ENCODE measurements around the gene MMP20.

Gene MMP20

DNA sequence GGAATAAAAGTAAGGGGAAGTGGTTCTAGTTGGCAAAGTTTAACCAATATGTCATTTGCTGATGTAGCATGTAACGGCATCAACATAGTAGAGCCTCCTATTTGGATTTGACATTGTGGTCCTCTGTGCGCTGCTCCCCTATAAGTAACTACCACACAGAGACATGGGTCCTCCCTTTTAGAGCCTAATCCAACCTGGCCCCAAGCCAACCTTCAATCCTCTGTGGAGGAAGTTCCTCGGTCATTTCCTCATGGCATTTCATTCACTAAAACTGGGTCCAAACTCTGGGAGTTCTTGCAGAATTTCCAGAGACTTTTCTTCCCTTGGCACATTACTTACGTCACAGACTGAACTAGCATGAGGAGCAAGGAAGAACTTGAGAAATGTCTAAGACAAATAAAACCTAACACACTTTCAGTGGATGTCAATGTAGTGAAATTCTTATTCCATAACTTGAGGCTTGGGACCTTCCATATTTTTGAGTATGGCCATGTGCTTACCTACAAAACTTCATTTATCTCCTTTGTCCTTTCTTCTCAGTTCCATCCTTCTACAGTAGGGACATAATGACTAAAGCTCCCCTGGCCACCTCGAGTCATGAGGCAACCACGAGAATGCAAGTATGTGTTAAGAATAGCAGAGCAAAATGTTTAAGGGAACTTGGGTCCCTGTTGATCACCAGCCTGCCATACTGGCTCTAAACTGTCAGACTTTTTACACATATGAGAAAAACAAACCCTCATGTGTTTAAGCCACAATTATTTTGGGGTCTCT lies 34.7 kb downstream of the MMP20 start:
- peak; percentile 38 for DNase-seq

DNA sequence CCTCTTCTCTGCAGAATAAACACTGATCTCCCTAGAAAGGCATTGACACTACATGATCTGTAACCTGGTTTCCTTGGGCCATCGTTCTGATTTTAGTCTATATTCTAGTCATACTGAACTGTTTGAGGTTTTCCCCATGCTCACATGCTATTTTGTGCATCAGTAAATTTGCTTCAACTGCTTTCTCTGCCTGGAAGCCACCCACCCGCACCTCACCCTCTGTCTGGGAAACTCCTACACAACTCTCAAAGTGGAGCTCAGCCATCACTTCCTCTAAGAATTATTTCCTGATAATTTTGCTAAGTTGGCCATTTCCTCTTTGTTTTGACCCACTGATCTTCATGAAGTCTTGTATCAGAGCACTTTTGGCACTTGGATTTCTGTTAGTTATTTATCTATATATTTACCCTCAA lies 36.1 kb downstream of the MMP20 start:
- DNase-seq, result peak; percentile 72

DNA sequence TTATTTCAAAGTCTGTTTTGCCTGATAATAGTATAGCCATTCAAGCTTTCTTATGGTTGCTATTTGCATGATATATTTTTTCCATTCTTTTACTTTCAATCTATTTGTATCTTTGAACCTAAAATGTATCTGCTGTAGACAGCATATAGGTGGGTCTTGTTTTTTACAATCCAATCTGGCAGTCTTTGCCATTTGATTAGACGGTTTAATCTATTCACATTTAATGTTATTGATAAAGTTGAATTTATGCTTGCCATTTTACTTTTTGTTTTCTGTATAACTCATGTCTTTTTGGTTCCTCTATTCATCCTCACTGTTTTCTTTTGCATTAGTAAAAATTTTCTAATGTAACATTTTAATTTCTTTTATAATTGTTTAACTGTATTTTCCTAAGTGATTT lies 37.4 kb downstream of the MMP20 start:
- DNase-seq, result no peak

DNA sequence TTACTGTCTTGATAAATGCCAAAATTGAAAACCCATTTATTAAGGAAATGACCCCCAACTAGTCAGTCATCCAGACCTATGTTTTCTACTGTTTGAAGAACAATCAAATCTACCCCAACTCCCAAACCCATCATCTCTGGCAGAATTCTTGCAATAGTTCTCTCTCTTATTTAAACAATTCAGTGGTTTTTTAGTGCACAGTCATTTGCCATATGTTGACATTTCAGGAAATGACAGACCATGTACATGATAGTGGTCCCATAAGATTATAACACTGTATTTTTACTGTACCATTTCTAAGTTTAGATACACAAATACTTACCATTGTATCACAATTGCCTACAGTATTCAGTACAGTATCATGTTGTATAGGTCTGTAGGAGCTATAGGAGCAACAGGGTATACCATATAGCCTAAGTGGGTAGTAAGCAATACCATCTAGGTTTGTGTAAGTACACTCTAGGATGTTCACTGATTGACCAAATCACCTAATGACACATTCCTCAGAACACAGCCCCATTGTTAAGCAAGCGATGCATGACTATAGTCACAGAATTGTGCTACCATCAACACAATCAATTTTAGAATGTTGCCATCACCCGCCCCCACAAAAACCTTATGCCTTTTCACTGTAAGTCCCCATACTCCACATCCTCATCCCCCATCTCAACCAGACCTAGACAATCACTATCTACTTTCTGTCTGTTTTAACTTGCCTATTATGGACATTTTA lies 41.8 kb downstream of the MMP20 start:
- DNase-seq, result no peak

DNA sequence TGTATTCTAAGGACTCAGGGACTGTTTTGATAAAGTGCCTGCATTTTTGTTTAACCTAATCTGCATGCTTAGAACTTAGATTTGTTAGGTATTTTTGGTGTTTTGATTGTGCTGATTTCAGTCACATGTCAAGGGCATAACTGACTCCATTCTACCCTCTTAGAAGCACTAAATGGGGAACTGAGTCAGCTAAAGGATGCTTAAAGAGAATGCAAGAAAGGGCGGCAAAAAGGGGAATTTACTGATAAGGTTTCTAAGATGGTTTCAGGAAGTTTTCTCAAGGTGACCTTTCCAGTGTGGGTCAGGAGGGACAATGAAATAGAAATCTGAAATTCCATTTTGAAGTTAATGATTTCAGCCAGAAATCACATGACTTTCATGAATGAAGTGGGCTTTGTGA lies 43.0 kb downstream of the MMP20 start:
- no peak for DNase-seq

DNA sequence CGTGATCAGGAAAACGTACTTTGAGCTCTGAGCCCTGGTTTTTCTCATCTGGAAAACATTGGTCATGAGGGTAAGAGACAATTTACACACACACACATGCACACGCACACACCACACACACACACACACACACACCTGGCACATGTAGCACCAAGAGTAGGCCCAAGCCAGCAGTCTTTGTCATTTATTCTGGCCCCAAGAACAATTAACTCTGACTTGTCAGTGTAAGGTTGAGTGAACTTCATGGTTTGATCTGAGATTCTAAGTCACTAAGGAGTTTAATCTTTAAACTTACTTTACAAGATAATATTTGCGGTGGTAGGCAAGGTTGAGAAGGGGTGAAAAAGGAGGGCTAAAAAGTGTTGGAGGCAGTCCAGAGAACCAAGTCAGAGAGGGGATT lies 44.1 kb downstream of the MMP20 start:
- DNase-seq, result no peak

DNA sequence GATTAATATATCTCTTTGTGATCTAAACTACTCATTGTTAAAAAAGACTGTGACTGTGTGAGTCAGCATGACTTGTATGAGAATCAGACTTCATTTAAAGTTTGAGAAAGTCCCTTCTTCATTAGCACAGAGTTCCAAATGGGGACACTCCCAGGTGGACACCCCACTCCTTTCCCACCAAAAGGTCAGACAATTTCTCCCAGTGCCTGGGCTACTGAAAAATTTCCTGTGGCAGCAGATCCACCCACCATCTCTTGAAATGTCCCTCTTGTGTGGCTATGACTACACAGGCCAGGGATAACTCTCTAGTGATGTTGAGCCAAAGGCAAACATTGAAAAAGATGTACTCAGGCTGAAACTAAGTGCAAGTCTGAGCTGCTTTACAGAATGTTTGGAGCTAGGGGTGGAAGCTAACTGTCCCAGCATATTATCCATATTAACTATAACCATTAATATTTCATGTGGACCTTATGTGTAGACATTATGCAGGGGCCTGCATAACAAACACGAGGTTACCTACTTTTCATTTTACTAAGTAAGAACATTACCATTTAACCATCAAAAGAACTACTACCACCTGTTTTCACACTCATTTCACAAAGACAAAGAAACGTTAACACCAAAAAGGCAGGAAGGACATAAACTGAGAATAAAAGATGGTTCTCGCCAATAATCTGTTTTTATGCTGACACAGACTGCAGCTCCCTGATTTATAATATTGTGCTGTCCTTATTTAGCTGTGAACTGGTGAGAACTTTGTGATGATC lies 44.8 kb downstream of the MMP20 start:
- DNase-seq, result no peak

DNA sequence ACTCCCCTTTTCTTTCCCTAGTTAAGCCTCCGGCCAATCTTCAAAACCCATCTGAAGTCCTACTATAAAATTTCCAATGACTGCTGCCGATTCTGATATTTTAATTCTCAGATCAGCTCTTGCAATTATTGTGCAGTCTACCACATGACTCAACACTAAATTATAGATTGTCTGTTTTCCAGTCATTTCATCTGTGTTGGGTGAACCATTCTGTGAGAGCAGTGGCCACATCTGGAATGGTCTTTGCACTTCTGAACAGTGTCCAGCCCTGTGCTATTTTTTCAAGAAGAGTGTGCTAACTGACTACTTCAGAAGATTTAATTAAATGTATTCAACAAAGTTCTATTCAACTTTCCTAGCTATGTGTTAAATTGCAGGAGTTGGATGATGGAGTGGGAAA lies 47.4 kb downstream of the MMP20 start:
- no peak for DNase-seq

DNA sequence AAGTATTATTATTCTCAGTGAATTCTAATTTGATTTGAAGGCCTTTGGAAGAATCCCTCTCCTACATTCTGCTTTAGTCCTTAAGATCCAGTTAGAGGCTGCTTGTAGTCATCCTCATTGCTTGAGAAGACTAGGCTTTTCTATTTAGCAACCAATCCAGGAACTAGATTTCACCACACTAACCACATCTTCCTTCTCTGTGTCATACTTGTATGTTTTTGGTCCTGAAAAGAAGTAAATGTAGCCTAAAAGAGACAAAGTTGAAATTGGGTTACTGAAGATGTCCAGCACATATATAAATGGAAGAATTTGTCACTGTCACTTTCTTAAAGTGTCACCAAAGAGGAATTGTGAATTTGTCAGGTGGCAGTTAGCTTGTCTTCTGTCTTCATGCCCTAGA lies 48.0 kb downstream of the MMP20 start:
- DNase-seq, result no peak

DNA sequence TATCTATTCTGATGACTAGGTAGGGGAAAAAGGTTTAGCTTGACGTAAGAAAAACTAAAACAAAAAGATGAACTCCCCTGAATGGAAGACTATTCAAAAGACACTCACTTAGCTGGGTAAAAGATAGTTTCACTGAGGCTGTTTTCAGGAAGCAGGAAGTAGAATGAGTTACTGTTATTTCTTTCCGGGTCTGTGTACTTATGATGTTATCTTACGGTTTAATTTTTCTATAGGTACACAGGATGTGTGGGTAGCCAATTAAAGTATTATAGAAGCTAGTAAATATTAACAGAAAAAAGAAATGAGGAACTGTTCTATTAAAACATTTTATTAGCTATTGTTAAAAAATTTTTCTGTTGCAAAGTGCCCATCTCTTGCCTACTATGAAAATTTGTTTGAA lies 48.8 kb downstream of the MMP20 start:
- no peak for DNase-seq

DNA sequence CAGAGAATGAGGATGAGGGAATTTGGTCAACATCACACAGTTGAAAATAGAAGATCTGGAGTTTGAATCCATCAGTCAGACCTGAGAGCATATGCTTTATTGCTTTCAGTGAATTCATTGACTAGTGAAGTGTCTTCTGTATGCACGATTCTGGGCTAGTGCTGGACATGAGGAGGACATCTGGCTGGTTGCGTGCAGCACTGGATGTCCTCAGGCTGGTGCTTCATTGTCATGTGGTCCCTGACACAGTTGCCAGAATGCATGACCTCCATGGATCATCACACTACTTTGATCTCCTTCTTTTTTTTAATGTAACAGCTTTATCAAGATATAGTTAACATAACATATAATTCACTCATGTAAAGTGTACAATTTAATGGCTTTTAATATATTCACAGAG lies 50.1 kb downstream of the MMP20 start:
- no peak for DNase-seq

DNA sequence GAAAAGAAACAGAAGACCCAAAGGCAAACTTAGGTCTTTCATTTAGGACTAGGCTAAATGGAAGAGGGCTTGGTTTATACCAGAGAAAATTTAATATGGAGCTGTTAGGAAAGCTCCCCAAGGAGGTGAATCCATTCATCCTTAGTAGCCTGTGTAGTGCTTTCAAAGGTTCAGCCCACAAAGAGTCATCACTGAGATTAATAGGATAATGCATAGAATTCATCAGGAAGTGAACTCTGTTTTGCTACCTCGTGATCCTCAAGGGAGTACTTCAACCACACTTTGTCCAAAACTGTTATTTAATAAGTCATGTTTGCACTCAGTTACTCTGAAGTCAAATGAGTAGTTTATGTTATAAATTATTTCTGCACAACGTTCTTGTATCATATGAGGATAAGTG lies 51.3 kb downstream of the MMP20 start:
- no peak for DNase-seq

DNA sequence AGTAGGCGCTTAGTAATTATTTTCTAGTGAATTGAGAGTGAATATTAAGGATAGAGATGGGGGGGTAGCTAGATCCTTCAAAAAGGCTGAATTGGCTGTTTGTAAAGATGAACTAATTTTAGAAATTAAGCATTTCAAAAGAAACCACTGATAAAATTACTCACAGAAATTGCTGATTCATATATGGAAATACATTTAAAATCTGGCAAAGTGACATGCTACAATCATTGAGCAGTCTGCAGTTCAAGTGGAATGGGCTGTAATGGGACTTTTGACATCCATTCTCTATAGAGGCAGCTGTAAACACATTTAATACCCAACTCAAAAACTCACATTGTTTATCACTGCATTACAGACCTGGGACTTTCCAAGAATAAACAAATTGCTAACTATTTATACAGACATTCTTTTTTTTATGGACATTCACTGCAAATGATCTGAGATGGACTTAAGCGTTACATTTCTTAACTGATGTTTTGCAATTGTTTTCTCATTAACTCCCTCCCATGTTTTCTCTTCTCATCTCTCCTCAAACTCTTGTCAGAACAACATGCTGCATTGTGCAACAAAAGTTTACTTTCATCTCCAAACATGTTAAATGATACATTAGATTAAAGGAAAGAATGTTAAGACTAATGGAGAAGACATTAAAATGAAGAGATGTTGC lies 52.4 kb downstream of the MMP20 start:
- no peak for DNase-seq

DNA sequence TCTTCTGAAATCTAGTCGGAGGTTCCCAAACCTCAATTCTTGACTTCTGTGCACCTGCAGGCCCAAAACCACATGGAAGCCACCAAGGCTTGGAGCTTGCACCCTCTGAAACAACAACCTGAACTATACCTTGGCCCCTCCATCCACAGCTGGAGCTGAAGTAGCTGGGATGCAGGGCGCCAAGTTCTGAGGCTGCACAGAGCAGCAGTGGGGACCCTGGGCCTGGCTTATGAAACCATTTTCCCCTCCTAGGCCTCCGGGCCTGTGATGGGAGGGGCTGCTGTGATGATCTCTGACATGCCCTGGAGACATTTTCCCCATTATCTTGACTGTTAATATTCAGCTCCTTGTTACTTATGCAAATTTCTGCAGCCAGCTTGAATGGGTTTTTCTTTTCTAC lies 56.3 kb downstream of the MMP20 start:
- no peak for DNase-seq

DNA sequence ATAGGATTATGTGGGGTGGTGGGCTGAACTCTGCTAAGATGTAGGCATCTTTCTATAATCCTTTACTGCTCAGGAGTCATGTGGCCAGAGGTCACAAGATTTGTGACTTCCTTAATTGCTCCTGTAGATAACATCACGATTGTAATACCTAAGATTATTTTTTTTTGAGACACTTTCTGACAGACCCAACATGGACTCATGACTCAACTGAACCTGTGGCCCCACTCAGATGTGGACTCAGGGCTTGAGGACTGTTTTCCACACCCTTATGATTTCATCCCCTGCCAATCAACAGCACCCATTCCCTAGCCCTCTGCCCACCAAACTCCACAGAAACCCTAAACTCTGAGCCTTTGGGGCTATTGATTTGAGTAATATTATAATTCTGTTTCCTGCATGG lies 59.0 kb downstream of the MMP20 start:
- DNase-seq, result no peak

DNA sequence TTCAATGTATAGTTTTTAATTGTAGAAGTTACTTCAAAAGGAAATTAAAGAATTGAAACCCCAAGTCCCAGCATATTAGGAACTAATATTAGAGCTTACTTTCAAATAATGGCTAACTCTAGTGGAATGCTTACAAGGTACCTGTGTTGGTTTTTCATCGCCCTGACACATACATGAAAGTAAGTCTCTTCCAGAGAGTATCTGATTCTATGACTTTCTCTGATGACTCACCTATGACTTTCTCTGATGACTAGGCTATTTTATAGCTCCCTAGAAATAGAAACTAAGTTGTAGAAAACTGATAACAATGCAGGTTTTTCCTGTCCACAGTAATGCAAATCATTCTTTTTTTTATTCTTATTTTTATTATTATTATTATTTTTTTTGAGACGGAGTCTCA lies 61.0 kb downstream of the MMP20 start:
- DNase-seq, result no peak

DNA sequence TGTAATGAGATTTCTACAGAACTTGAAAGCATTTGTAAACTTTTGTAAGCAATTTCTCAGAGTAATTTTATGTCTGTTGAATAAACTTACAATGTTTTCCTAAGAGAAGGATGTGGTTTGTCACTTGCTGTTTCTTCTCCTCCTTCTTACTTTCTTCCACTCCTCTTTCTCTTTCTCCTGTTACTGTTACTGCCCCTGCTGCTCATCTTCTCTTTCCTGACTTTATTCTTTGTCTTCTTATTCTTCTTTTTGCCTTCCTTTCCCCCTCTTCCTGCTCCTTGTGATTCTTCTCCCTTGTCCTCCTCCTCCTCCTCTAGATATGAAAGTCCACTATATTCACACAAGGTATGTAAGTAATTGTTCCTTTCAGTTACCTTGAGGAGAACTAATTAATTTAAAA lies 63.5 kb downstream of the MMP20 start:
- no peak for DNase-seq

DNA sequence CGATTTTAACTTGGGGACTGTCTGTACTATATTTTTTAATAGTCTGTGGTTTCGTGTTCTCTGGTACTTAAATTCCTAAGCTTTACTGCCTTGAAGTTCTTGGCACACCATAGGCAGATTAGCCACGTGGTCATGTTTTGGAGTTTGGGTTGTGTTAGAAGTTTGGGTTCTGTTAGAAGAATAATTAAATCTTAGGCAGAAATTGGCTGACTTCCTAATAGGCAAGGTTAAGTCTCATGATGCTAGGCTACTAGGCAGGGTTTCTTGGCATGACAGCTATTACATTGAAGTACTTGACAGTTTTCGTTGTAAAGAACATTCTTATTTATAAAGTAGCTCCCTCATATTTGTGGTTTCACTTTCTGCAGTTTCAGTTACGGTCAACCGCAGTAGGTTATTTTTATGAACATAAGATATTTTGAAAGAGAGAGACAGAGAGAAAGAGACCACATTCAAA lies 64.5 kb downstream of the MMP20 start:
- DNase-seq, result no peak

DNA sequence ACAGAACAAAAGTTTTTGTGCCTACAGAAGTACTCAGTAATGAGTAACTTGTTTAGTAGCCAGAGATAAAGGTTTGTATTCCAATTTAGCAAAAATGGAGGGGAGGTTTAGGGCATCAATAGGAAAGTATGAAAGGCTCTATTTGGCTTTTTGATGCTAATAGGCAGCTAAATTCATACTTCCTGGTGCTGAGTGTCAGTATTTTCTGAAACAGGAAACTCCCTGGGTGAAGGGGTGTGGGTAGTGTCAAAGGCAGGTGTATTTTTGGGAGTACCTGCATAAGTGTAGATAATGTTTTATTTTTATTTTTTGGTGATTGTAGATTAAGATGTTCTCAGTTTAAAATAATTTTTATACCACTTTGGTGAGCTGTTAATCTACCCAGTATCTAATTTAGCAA lies 65.3 kb downstream of the MMP20 start:
- no peak for DNase-seq

DNA sequence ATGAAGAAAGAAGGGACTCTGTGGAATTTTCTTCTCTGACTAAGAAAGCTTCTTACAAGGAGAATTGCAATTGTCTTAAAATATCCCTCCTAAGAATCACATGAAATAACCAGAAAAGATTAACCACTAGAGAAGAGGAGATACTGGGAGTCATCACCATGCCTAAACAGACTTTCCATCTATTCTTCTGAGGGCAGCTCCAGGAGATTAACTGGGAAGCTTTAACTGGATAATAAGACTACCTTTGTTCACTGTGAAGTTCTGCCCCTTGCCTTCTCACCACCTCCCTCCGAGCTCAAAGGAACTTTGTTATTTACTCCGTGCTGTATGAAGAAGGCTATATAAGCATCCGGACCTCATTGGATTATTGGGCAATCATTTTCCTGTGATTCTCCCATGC lies 70.0 kb downstream of the MMP20 start:
- DNase-seq, result no peak

DNA sequence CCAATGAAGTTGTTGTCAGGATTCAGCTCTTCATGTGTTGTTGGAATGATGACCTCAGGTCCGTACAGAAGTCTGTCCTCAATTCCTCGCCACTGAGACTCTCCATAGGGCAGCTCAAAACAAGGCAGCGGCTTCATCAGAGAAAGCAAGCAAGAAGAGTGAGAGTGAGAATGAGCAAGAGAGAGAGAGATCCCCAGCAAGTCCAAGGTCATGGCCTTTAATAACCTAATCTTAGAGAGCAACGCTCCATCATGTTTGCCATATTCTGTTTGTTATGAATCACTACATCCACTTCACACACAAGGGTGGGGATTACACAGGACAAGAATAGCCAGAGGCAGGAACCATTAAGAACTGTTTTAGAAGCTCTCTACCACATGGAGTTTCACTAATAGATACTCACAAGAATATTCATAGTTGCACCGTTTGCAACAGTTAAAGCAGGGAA lies 71.3 kb downstream of the MMP20 start:
- no peak for DNase-seq

DNA sequence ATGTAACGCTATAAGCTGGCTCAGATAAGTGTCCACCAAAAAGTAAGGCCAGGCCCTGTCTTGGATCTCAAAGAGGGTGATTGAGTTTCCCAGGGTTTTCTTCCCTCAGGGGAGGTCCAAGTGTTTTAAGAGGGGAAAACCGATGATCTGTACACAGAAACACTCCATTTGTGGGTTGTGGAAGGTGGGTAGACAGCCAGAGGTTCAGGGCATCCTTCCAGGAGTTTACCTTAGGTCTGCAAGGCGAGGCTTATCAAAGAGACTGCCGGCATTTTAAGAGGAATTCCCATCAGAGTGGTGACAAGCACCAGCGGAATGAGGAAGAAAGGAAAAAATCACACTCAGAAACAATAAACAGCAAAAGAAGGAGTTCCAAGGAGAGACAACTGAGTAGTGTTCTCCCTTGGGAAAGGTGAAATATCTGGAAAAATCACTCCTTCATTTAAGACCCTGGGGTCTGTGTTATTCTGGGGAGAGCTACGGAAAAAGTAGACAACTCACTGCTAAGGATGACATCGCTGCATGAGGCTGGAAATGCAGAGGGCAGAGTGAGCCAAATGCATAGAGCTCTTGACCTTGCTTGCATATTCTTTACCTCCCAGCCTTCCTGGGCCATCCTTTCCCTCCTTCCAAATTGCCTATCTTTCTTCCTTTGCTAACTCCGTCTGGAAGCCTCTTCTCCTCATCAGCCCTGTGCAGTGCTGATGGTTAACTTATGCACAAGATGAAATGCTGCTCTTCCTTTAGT lies 72.5 kb downstream of the MMP20 start:
- DNase-seq, result no peak
